Chondrocyte (in vitro differentiated cells): ENCODE results near the gene RPS29. TPM values are rescaled to one million over a fixed set of nuclear protein-coding genes. Genes with fewer than 3 reads are reported as not detected.

Experiments
- DNase-seq: peaks from one replicate; pipeline ENCODE4 v3.0.0; 2021; ENCODE audit warnings: mixed read lengths, low spot score
- H3K27ac Mint-ChIP-seq: one replicate; pipeline ENCODE4 v1.8.0; 2021; ENCODE audit warnings: mild to moderate bottlenecking, moderate library complexity, mixed read lengths; ENCODE audit not compliant: unreplicated experiment
- H3K27me3 Mint-ChIP-seq: 2 replicates; pipeline ENCODE4 v1.8.0; 2021; ENCODE audit warnings: low read depth, mixed read lengths
- H3K36me3 Mint-ChIP-seq: 2 replicates; pipeline ENCODE4 v1.8.0; 2021; ENCODE audit warnings: low read depth, mixed read lengths
- H3K4me1 Mint-ChIP-seq: 2 replicates; pipeline ENCODE4 v1.8.0; 2021; ENCODE audit warnings: low read depth, mild to moderate bottlenecking, mixed read lengths
- H3K4me3 Mint-ChIP-seq: one replicate; pipeline ENCODE4 v1.8.0; 2021; ENCODE audit warnings: mild to moderate bottlenecking, moderate library complexity, mixed read lengths; ENCODE audit not compliant: unreplicated experiment
- H3K9me3 Mint-ChIP-seq: 2 replicates; pipeline ENCODE4 v1.8.0; 2021; ENCODE audit warnings: low read depth, mixed read lengths
- CTCF ChIP-seq: fragments of 200-600 bp; sonication (generic); IDR thresholded peaks from 2 replicates; pipeline ENCODE4 v1.5.0; 2021; ENCODE audit warnings: antibody characterized with exemption, mild to moderate bottlenecking, moderate library complexity
- total RNA-seq: library from RNA; stranded (reverse); gene quantifications from 3 replicates; pipeline ENCODE4 v1.2.1, GENCODE V29; 2021

The RPS29 gene
- total RNA-seq, 1 donor from 2014 or later: 729 TPM

GRCh38 chr14:49553106-49553505 lies 33.1 kb downstream of the RPS29 start:
- no peak overlapping the region for H3K27ac Mint-ChIP-seq
- no peaks in the 10 kb centered on the region for H3K4me1 Mint-ChIP-seq
- no peak overlapping the region for H3K4me3 Mint-ChIP-seq
- H3K36me3 Mint-ChIP-seq: no peaks in the 10 kb centered on the region
- H3K27me3 Mint-ChIP-seq: peaks cover 3% of the 10 kb centered on the region
- no peaks in the 10 kb centered on the region for H3K9me3 Mint-ChIP-seq
- DNase-seq: no peak
- TF ChIP-seq CTCF: no peak

- H3K27me3 Mint-ChIP-seq: peaks cover 3% of the 10 kb centered on the region
- no peaks in the 10 kb centered on the region for H3K36me3 Mint-ChIP-seq
- DNase-seq: no peak
- no peaks in the 10 kb centered on the region for H3K9me3 Mint-ChIP-seq
- H3K4me1 Mint-ChIP-seq: no peaks in the 10 kb centered on the region
- no peak overlapping the region for H3K27ac Mint-ChIP-seq
- TF ChIP-seq CTCF: no peak
- H3K4me3 Mint-ChIP-seq: no peak overlapping the region
Observed at GRCh38 chr14:49551569-49551968, 34.6 kb downstream of the RPS29 start.

GRCh38 chr14:49550286-49551184 lies 35.6 kb downstream of the RPS29 start:
- H3K36me3 Mint-ChIP-seq: no peaks in the 10 kb centered on the region
- H3K27me3 Mint-ChIP-seq: peaks cover 3% of the 10 kb centered on the region
- H3K27ac Mint-ChIP-seq: no peak overlapping the region
- DNase-seq: no peak
- H3K4me1 Mint-ChIP-seq: no peaks in the 10 kb centered on the region
- no peaks in the 10 kb centered on the region for H3K9me3 Mint-ChIP-seq
- peak; percentile 78 for TF ChIP-seq CTCF
- no peak overlapping the region for H3K4me3 Mint-ChIP-seq

- no peaks in the 10 kb centered on the region for H3K4me1 Mint-ChIP-seq
- DNase-seq: no peak
Observed at GRCh38 chr14:49549881-49550280, 36.3 kb downstream of the RPS29 start.

GRCh38 chr14:49549446-49549845 lies 36.7 kb downstream of the RPS29 start:
- no peak for DNase-seq
- no peaks in the 10 kb centered on the region for H3K4me1 Mint-ChIP-seq
- H3K9me3 Mint-ChIP-seq: no peaks in the 10 kb centered on the region
- no peak for TF ChIP-seq CTCF
- H3K36me3 Mint-ChIP-seq: no peaks in the 10 kb centered on the region
- H3K27ac Mint-ChIP-seq: no peak overlapping the region
- H3K27me3 Mint-ChIP-seq: peaks cover 3% of the 10 kb centered on the region
- H3K4me3 Mint-ChIP-seq: no peak overlapping the region

More at GRCh38 chr14:49549881-49550280, 36.3 kb downstream of the RPS29 start:
- TF ChIP-seq CTCF: no peak
- peaks cover 3% of the 10 kb centered on the region for H3K27me3 Mint-ChIP-seq
- no peak overlapping the region for H3K4me3 Mint-ChIP-seq
- no peaks in the 10 kb centered on the region for H3K9me3 Mint-ChIP-seq
- no peaks in the 10 kb centered on the region for H3K36me3 Mint-ChIP-seq
- H3K27ac Mint-ChIP-seq: no peak overlapping the region
